GM10248 (cell line): ENCODE data around the gene KDM6A.

Source experiments
- CTCF ChIA-PET: fragments of 300-600 bp; sonication (Branson Sonifier 250); formaldehyde crosslinking; extraction: SDS; loops from one replicate; lab custom pipeline; 2021; ENCODE audit warnings: antibody characterized with exemption; lab: Yijun Ruan, JAX
- POLR2A ChIA-PET: fragments of 350-650 bp; sonication (Branson Sonifier 250); formaldehyde crosslinking; extraction: SDS; loops from one replicate; lab custom pipeline; 2020; ENCODE audit warnings: antibody characterized with exemption; lab: Yijun Ruan, JAX
- DNase-seq: peaks from one replicate; pipeline ENCODE4 v3.0.0; 2012; ENCODE audit errors: extremely low spot score
- CTCF ChIP-seq: IDR thresholded peaks from 2 replicates; pipeline ENCODE4 v1.5.1; 2012; ENCODE audit warnings: mild to moderate bottlenecking, low read depth; ENCODE audit errors: extremely low read depth, missing control alignments, control extremely low read depth

Gene KDM6A

GRCh38 chrX:45157647-45158046 lies 284.7 kb downstream of the KDM6A start:
- ChIA-PET CTCF (no interaction called here), POLR2A (no interaction called here)
- no peak for DNase-seq
- TF ChIP-seq CTCF = no peak
